ENCODE measurements around the gene CENATAC. TPM values are rescaled to one million over a fixed set of nuclear protein-coding genes. Genes with fewer than 3 reads are reported as not detected.
"Not testable (repeated sequence)": the region's sequence is repeated elsewhere in the genome, so short reads cannot be mapped to it uniquely, and the experiment has no call there.

The CENATAC gene
- total RNA-seq, 1 donor: 30.9 TPM

DNA sequence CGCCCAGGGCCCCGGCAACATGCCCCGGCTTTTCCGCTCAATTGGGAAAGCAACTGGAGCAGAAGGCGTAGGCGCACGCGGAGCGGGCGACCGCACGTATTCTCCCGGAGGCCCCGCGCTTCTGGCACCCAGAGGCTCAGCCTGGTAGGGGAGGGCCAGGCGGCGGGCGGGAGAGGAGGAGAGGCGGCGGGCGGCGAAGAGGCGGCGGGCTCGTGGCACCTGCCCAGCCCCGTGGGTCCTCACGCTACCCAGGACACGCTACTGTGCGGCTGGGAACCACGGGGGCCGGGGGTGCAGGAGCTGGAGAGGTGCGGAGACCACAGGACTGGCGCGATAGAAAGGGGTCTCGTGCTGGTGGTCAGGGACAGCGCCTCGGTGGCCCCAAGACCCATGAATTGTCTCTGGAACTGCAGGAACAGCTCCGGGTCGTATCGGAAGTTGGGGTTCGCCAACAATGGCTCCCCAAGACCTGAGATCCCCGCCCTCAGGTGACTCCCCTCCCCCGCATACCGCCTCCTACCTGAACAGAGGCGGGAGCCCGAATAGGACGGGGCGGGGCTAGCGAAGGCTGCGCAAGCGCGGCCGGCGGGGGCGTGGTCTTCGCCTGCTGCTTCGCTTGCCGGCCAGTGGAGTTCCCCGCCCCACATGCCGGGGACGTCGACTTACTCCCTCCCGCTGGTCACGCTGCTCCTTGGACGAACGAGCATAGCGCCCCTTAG, 32.5 kb downstream of the CENATAC start, which contains the start of gene SLC37A4:
Gene SLC37A4 (minus strand): TSS at position 549 of the 719 bp plus-strand sequence.
- TF ChIP-seq, protein P1, sequence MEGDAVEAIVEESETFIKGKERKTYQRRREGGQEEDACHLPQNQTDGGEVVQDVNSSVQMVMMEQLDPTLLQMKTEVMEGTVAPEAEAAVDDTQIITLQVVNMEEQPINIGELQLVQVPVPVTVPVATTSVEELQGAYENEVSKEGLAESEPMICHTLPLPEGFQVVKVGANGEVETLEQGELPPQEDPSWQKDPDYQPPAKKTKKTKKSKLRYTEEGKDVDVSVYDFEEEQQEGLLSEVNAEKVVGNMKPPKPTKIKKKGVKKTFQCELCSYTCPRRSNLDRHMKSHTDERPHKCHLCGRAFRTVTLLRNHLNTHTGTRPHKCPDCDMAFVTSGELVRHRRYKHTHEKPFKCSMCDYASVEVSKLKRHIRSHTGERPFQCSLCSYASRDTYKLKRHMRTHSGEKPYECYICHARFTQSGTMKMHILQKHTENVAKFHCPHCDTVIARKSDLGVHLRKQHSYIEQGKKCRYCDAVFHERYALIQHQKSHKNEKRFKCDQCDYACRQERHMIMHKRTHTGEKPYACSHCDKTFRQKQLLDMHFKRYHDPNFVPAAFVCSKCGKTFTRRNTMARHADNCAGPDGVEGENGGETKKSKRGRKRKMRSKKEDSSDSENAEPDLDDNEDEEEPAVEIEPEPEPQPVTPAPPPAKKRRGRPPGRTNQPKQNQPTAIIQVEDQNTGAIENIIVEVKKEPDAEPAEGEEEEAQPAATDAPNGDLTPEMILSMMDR (IDR thresholded peaks at IDR 0.05; ENCODE audit: insufficient read depth, low read length): peak; percentile 92
- DNase-seq (ENCODE audit: low read depth): peak; percentile 97
- peak within 1 kb of the TSS; percentile 90 for H3K4me3 ChIP-seq (ENCODE audit: low read depth, low read length)

DNA sequence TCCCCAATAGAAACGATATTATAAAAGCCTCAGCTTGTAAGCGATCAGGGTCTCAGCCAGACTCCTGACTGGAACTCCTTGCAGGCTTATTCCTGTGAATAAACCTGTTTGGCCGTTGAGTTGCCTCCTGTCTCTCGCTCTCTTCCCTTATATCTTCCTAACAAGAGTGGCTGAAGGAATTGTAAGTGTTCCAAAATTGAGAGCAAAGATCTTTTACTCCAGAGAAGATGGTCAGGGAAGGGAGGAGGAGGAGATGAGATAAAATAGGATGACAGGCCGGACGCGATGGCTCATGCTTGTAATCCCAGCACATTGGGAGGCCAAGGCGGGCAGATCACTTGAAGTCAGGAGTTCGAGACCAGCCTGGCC, 34.0 kb downstream of the CENATAC start:
- DNase-seq (ENCODE audit: low read depth): no peak
- TF ChIP-seq, protein P1 (IDR thresholded peaks at IDR 0.05; ENCODE audit: insufficient read depth, low read length): no peak
- H3K4me3 ChIP-seq (ENCODE audit: low read depth, low read length): no peak overlapping the region

DNA sequence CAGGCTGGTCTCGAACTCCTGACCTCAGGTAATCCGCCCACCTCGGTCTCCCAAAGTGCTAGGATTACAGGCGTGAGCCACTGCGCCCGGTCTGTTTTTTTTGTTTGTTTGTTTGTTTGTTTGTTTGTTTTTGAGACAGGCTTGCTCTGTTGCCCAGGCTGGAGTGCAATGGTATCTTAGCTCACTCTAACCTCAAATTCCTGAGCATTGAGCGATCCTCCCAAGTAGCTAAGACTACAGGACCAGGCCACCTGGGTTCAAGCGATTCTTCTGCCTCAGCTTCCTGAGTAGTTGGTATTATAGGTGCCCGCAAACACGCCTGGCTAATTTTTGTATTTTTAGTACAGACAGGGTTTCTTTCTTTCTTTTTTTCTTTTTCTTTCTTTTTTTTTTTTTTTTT, 35.5 kb downstream of the CENATAC start:
- not testable (repeated sequence) for H3K4me3 ChIP-seq (ENCODE audit: low read depth, low read length)

DNA sequence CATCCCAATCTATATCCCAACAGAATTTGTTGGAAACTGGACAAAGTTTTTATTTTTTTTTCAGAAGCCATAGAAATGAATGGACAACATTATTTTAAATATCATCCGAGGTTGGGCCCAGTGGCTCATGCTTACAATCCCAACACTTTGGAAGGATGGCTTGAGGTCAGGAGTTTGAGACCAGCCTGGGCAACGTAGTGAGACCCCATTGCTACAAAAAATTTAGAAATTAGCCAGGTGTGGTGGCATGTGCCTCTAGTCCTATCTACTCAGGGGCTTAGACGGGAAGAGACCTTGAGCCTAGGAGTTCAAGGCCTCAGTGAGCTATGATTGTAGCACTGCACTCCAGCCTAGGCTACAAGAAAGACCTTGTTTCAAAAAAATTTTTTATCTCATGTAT, 36.9 kb downstream of the CENATAC start:
- DNase-seq (ENCODE audit: low read depth): no peak
- H3K4me3 ChIP-seq (ENCODE audit: low read depth, low read length): no peak overlapping the region
- TF ChIP-seq, protein P1 (IDR thresholded peaks at IDR 0.05; ENCODE audit: insufficient read depth, low read length): no peak

More for the DNA sequence above, 35.5 kb downstream of the CENATAC start:
- not testable (repeated sequence) for DNase-seq (ENCODE audit: low read depth)

DNA sequence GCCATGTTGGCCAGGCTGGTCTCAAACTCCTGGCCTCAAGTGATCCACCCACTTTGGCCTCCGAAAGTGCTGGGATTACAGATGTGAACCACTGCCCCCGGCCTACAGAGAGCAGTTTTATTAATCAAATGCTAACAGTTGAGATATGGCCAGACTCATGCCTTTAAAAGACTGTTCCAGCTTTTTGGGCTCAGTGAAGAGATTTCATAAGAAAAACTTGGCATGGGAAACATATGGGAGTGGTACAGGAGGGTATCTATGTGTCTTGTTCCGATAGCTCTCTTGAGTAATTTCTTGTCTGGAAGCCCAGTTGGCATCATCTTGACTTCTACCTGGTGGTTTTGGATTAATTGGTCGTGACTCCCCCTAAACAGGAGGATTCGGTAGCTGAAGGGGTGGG, 40.9 kb downstream of the CENATAC start:
- DNase-seq (ENCODE audit: low read depth): no peak
- TF ChIP-seq, protein P1 (IDR thresholded peaks at IDR 0.05; ENCODE audit: insufficient read depth, low read length): no peak
- no peak overlapping the region for H3K4me3 ChIP-seq (ENCODE audit: low read depth, low read length)

DNA sequence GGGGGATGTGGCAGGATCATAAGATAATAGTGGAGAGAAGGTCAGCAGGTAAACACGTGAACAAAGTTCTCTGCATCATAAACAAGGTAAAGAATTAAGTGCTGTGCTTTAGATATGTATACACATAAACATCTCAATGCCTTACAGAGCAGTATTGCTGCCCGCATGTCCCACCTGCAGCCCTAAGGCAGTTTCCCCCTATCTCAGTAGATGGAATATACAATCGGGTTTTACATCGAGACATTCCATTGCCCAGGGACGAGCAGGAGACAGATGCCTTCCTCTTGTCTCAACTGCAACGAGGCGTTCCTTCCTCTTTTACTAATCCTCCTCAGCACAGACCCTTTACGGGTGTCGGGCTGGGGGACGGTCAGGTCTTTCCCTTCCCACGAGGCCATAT, 41.5 kb downstream of the CENATAC start:
- DNase-seq (ENCODE audit: low read depth): not testable (repeated sequence)

DNA sequence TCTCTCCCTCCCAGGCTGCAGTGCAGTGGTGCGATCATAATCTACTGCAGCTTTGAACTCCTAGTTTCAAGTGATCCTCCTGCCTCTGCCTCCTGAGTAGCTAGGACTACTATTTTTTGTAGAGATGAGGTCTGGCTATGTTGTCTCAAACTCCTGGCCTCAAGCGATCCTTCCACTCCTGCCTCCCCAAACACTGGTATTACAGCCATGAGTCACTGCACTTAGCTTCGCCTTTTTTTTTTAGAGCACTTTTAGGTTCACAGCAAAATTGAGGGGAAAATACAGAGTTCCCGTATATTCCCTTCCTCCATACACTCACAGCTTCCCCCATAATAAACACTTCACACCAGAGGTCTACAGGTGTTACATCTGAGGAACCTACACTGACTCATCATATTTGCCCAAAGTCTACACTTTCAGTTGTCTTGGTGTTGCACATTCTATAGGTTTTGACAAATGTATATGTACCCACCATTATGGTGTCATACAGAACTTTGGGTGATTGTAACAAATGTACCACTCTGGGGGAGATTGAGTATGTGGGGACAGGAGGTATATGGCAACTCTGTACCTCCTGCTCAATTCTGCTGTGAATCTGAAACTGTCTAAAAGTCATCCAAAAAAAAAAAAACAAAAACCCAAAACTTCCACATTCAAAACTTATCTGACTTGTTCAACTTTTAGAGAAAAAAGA, 44.0 kb downstream of the CENATAC start:
- no peak overlapping the region for H3K4me3 ChIP-seq (ENCODE audit: low read depth, low read length)
- no peak for DNase-seq (ENCODE audit: low read depth)
- TF ChIP-seq, protein P1 (IDR thresholded peaks at IDR 0.05; ENCODE audit: insufficient read depth, low read length): no peak

More for the DNA sequence above, 41.5 kb downstream of the CENATAC start:
- H3K4me3 ChIP-seq (ENCODE audit: low read depth, low read length): not testable (repeated sequence)
